K562 (cell line): ENCODE data around the gene MALRD1. TPM values are rescaled to one million over a fixed set of nuclear protein-coding genes. Genes with fewer than 3 reads are reported as not detected.

ENCODE experiments used
- ATAC-seq: fragments of 200-7000 bp; cut with Tn5 transposase; 3 replicates; pipeline ENCODE4 v1.9.1; 2020; ENCODE audit warnings: moderate library complexity
- BruUV-seq: library from RNA; stranded (reverse); fragments of 400-500 nt; replicated peaks from 2 replicates; lab custom pipeline; 2021; lab: Mats Ljungman, UMichigan
- CTCF ChIA-PET: fragments of 300-600 bp; formaldehyde crosslinking; extraction: SDS; loops from one replicate; lab custom pipeline; 2021; ENCODE audit warnings: low intra/inter-chr PET ratio; lab: Yijun Ruan, JAX
- POLR2A ChIA-PET: fragments of 300-600, 350-650 bp; sonication (Branson Sonifier 250); formaldehyde crosslinking; extraction: SDS; loops from one replicate; lab custom pipeline; 2021; ENCODE audit warnings: antibody characterized with exemption, inconsistent platforms; lab: Yijun Ruan, JAX
- DNase-seq, 4 experiments: peaks; one replicate each; pipeline versions ENCODE4 v3.0.0 to v3.0.0-alpha.2; 2011 to 2018; ENCODE audit warnings: low spot score in 3 of 4, mixed read lengths in 3 of 4; ENCODE audit errors: extremely low read depth in 1 of 4
- FAIRE-seq: peaks from 2 replicates; lab custom pipeline; 2011; peaks lifted over from hg19 to GRCh38; lab: Jason Lieb, UNC
- H2AFZ ChIP-seq: 2 replicates; pipeline ENCODE4 v1.6.0; 2011; ENCODE audit warnings: low read depth, low read length, control low read depth, inconsistent platforms
- H3K27ac ChIP-seq: fragments of 200-600 bp; 3 replicates; pipeline ENCODE4 v1.8.0; 2011; ENCODE audit warnings: low read depth, mild to moderate bottlenecking, control low read depth, inconsistent platforms, low read length, moderate library complexity, mixed read lengths; ENCODE audit errors: extremely low read depth
- H3K27me3 ChIP-seq, 2 experiments: fragments of 300-600 bp in 1 of 2; 2 replicates in 1 of 2; 3 replicates in 1 of 2; pipeline versions ENCODE4 v1.6.0 to v1.8.0; 2011; ENCODE audit warnings: inconsistent platforms in 2 of 2, low read length in 2 of 2, mild to moderate bottlenecking in 1 of 2, mixed read lengths in 1 of 2, moderate library complexity in 1 of 2; ENCODE audit not compliant: control insufficient read depth in 2 of 2, insufficient read depth in 2 of 2
- H3K36me3 ChIP-seq: fragments of 300-600 bp; 3 replicates; pipeline ENCODE4 v1.8.0; 2011; ENCODE audit warnings: mild to moderate bottlenecking, low read length, inconsistent platforms; ENCODE audit not compliant: control insufficient read depth, insufficient read depth
- H3K4me1 ChIP-seq, 2 experiments: fragments of 200-600 bp in 1 of 2; replicated peaks in 1 of 2; 2 replicates in 1 of 2; 3 replicates in 1 of 2; pipeline versions ENCODE4 v1.5.1 to v1.8.0; 2011; ENCODE audit warnings: inconsistent platforms in 2 of 2, low read length in 2 of 2, mild to moderate bottlenecking in 1 of 2, mixed read lengths in 1 of 2, moderate library complexity in 1 of 2; ENCODE audit not compliant: control insufficient read depth in 2 of 2, insufficient read depth in 2 of 2
- H3K4me2 ChIP-seq: 2 replicates; pipeline ENCODE4 v1.6.1; 2011; ENCODE audit warnings: low read length, control low read depth, inconsistent platforms, mixed read lengths; ENCODE audit not compliant: insufficient read depth
- H3K4me3 ChIP-seq: fragments of 200-600 bp; sonication (generic), shearing (Covaris generic); 2 replicates; pipeline ENCODE4 v1.5.1; 2016; ENCODE audit warnings: control low read depth, inconsistent platforms
- H3K79me2 ChIP-seq: fragments of 200-600 bp; 3 replicates; pipeline ENCODE4 v1.8.0; 2011; ENCODE audit warnings: low read length, inconsistent platforms; ENCODE audit not compliant: control insufficient read depth, insufficient read depth
- H3K9ac ChIP-seq, 2 experiments: 2 replicates each; pipeline versions ENCODE4 v1.6.0 to v1.6.1; 2011; ENCODE audit warnings: low read depth in 2 of 2, low read length in 2 of 2, control low read depth in 1 of 2, inconsistent platforms in 1 of 2, mild to moderate bottlenecking in 1 of 2, mixed read lengths in 1 of 2; ENCODE audit not compliant: insufficient read depth in 1 of 2
- H3K9me1 ChIP-seq: one replicate; pipeline ENCODE4 v1.6.0; 2011; ENCODE audit warnings: inconsistent platforms, mild to moderate bottlenecking, low read length, moderate library complexity; ENCODE audit not compliant: control insufficient read depth, insufficient read depth
- H3K9me3 ChIP-seq: replicated peaks from 2 replicates; pipeline ENCODE4 v1.5.1; 2011; ENCODE audit warnings: low read depth, low read length, inconsistent platforms; ENCODE audit not compliant: control insufficient read depth, insufficient read depth
- H4K20me1 ChIP-seq: replicated peaks from 2 replicates; pipeline ENCODE4 v1.6.1; 2011; ENCODE audit warnings: low read length, inconsistent platforms, mixed read lengths; ENCODE audit not compliant: control insufficient read depth, insufficient read depth
- HNRNPH1 ChIP-seq: fragments of 200-400 bp; formaldehyde crosslinking; optimal IDR thresholded peaks from 2 replicates; pipeline ENCODE3; 2017; ENCODE audit warnings: low read depth, mild to moderate bottlenecking, low read length, moderate library complexity
- SRSF1 ChIP-seq: fragments of 200-400 bp; formaldehyde crosslinking; IDR thresholded peaks from 2 replicates; pipeline ENCODE4 v1.6.1; 2017; ENCODE audit warnings: mild to moderate bottlenecking, low read depth, low read length, moderate library complexity
- U2AF1 ChIP-seq: fragments of 200-400 bp; formaldehyde crosslinking; optimal IDR thresholded peaks from 2 replicates; pipeline ENCODE3; 2017; ENCODE audit warnings: mild to moderate bottlenecking, low read depth, low read length, moderate library complexity
- WHSC1 ChIP-seq: IDR thresholded peaks from one replicate; pipeline ENCODE4 v1.6.1; 2012; ENCODE audit warnings: low read length, control low read depth, inconsistent platforms
- in situ Hi-C: fragments of 300-500 bp; cut with MboI; formaldehyde crosslinking; loops from 4 replicates; pipeline ENCODE4 v1.15.0; 2018; ENCODE audit warnings: inconsistent platforms, mixed read lengths
- intact Hi-C: fragments of 100-400 bp; cut with micrococcal nuclease; formaldehyde crosslinking; loops from 2 replicates; pipeline ENCODE4 v1.14.2; 2022
- polyA plus RNA-seq, 8 experiments: library from polyadenylated mRNA; depleted of rRNA in 4 of 8; stranded (reverse) in 5 of 8; unstranded in 3 of 8; fragments of >200 nt; fragmentation: Nextera tagmentation in 2 of 8; fragmentation: Illumina TruSeq in 1 of 8; extraction: Ambion mirVana in 2 of 8; extraction: Trizol in 1 of 8; gene quantifications; 2 replicates each; pipeline versions ENCODE4 v1.2.1 to v1.2.3, GENCODE V29; 2011 to 2014; ENCODE audit warnings: inconsistent platforms in 1 of 8, missing spikeins in 1 of 8
- total RNA-seq, 7 experiments: library from RNA; depleted of rRNA in 6 of 7; stranded (reverse); fragments of >200 nt in 6 of 7; fragmentation: Illumina TruSeq in 2 of 7; extraction: Trizol in 2 of 7; gene quantifications; 2 replicates each; pipeline versions ENCODE4 v1.2.1 to v1.2.3, GENCODE V29; 2011 to 2021; ENCODE audit warnings: low replicate concordance in 1 of 7
- TF ChIP-seq, protein P1 (sequence below): fragments of 450-650 bp; formaldehyde crosslinking; IDR thresholded peaks from 2 replicates; pipeline ENCODE4 v1.4.0; 2022; ENCODE audit warnings: missing genetic modification characterization
- TF ChIP-seq, protein P2 (sequence below), 2 experiments: fragments of 250-450 bp in 1 of 2; fragments of 450-650 bp in 1 of 2; sonication (Bioruptor Pico) in 1 of 2; IDR thresholded peaks; 2 replicates each; pipeline versions ENCODE4 v1.6.1 to v1.8.0; 2016 to 2021; ENCODE audit warnings: mild to moderate bottlenecking in 2 of 2, moderate library complexity in 2 of 2, missing compliant biosample characterization in 1 of 2, missing genetic modification characterization in 1 of 2
- TF ChIP-seq, protein P3 (sequence below): fragments of 250-450 bp; sonication (Bioruptor Pico); IDR thresholded peaks from 2 replicates; pipeline ENCODE4 v1.4.0; 2020; ENCODE audit warnings: mild to moderate bottlenecking, moderate library complexity, borderline replicate concordance
- TF ChIP-seq, protein P4 (sequence below), 3 experiments: fragments of 200-800 bp in 1 of 3; sonication (Bioruptor generic) in 1 of 3; sonication (generic) in 1 of 3; formaldehyde crosslinking in 1 of 3; IDR thresholded peaks; 2 replicates each; pipeline versions ENCODE4 v1.6.1 to v1.8.0; 2016 to 2022; ENCODE audit warnings: mild to moderate bottlenecking in 2 of 3, missing compliant biosample characterization in 2 of 3, missing genetic modification characterization in 2 of 3, missing genetic modification reagents in 1 of 3

MALRD1 gene
- total and polyA plus RNA-seq, 9 of the 15 experiments (the other 6 are each of a cell fraction or from before 2014, with no cell fraction given): not detected

DNA sequence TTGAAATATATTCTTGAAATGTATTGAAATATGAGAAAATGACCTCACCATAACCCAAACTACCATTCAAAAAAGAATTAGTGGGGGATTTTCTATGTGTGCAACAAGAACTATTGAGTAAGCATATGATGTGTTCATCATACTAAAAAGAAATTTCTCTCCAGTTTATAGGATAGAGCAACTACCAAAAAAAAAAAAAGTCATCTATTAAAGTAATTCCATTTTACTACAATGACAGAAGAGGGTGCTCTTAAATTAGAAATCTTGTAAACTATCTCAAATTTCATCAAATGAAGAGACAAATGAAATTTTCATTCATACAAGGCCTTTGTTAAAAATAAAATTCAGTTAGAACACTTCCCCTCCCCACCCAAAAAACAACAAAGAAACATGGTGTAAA, 572.2 kb downstream of the MALRD1 start:
- intact Hi-C loops: no loop called here
- H3K27me3 ChIP-seq: no peaks in the 10 kb centered on the region
- ChIA-PET CTCF (no interaction called here), POLR2A (no interaction called here)
- no peak overlapping the region for H3K27ac ChIP-seq
- H3K36me3 ChIP-seq: no peaks in the 10 kb centered on the region
- H3K4me3 ChIP-seq: no peak overlapping the region
- in situ Hi-C loops: no loop called here
- no peak for DNase-seq
- no peak for FAIRE-seq
- no peak overlapping the region for H2AFZ ChIP-seq
- no peaks in the 10 kb centered on the region for H3K9me1 ChIP-seq
- H3K9me3 ChIP-seq: no peaks in the 10 kb centered on the region
- H3K79me2 ChIP-seq: no peaks in the 10 kb centered on the region
- no peak for TF ChIP-seq SRSF1
- TF ChIP-seq, protein P1, sequence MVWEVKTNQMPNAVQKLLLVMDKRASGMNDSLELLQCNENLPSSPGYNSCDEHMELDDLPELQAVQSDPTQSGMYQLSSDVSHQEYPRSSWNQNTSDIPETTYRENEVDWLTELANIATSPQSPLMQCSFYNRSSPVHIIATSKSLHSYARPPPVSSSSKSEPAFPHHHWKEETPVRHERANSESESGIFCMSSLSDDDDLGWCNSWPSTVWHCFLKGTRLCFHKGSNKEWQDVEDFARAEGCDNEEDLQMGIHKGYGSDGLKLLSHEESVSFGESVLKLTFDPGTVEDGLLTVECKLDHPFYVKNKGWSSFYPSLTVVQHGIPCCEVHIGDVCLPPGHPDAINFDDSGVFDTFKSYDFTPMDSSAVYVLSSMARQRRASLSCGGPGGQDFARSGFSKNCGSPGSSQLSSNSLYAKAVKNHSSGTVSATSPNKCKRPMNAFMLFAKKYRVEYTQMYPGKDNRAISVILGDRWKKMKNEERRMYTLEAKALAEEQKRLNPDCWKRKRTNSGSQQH (CRISPR knock-in tag): no peak
- H3K4me2 ChIP-seq: no peak overlapping the region
- no TSS peak for BruUV-seq
- no peak for ATAC-seq
- no peaks in the 10 kb centered on the region for H3K4me1 ChIP-seq
- H3K9ac ChIP-seq: no peak overlapping the region
- H4K20me1 ChIP-seq: no peaks in the 10 kb centered on the region

DNA sequence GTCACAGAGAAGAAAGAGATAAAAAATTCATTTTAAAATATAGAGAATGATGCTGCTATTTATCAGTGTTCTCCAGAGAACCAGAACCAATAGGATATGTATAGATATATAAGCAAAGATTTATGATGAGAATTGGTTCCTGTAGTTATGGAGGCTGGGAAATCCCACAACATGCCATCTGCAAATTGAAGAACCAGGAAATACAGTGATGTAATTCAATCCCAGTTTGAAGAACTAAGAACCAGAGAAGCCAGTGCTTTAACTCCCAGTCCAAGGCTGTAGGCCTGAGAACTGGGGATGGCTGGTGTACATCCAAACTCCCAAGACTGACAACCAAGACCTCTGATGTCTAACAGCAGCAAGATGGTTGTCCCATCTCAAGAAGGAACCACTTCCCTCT, 574.7 kb downstream of the MALRD1 start:
- Histone ChIP-seq H3K4me2 (no peak overlapping the region), H2AFZ (no peak overlapping the region), H3K27me3 (no peaks in the 10 kb centered on the region), H3K4me3 (no peak overlapping the region), H3K79me2 (no peaks in the 10 kb centered on the region), H4K20me1 (no peaks in the 10 kb centered on the region), H3K9me1 (no peaks in the 10 kb centered on the region), H3K9me3 (no peaks in the 10 kb centered on the region), H3K4me1 (no peaks in the 10 kb centered on the region), H3K27ac (no peak overlapping the region), H3K9ac (no peak overlapping the region), H3K36me3 (no peaks in the 10 kb centered on the region)
- FAIRE-seq (no peak), DNase-seq (no peak), ATAC-seq (no peak)
- in situ Hi-C loops: no loop called here
- CTCF ChIA-PET: no interaction called here
- POLR2A ChIA-PET: no interaction called here
- intact Hi-C loops: no loop called here
- BruUV-seq: no TSS peak
- no peak for TF ChIP-seq WHSC1
- no peak for TF ChIP-seq U2AF1
- TF ChIP-seq, protein P2, sequence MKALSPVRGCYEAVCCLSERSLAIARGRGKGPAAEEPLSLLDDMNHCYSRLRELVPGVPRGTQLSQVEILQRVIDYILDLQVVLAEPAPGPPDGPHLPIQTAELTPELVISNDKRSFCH (CRISPR knock-in tag; IDR thresholded peaks at IDR 0.05): no peak
- TF ChIP-seq, protein P2 (tag; IDR thresholded peaks at IDR 0.05): no peak
- TF ChIP-seq, protein P3, sequence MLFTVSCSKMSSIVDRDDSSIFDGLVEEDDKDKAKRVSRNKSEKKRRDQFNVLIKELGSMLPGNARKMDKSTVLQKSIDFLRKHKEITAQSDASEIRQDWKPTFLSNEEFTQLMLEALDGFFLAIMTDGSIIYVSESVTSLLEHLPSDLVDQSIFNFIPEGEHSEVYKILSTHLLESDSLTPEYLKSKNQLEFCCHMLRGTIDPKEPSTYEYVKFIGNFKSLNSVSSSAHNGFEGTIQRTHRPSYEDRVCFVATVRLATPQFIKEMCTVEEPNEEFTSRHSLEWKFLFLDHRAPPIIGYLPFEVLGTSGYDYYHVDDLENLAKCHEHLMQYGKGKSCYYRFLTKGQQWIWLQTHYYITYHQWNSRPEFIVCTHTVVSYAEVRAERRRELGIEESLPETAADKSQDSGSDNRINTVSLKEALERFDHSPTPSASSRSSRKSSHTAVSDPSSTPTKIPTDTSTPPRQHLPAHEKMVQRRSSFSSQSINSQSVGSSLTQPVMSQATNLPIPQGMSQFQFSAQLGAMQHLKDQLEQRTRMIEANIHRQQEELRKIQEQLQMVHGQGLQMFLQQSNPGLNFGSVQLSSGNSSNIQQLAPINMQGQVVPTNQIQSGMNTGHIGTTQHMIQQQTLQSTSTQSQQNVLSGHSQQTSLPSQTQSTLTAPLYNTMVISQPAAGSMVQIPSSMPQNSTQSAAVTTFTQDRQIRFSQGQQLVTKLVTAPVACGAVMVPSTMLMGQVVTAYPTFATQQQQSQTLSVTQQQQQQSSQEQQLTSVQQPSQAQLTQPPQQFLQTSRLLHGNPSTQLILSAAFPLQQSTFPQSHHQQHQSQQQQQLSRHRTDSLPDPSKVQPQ (CRISPR knock-in tag): no peak
- TF ChIP-seq HNRNPH1: no peak
- TF ChIP-seq, protein P4, sequence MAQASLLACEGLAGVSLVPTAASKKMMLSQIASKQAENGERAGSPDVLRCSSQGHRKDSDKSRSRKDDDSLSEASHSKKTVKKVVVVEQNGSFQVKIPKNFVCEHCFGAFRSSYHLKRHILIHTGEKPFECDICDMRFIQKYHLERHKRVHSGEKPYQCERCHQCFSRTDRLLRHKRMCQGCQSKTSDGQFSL (CRISPR knock-in tag; IDR thresholded peaks at IDR 0.05): no peak
- TF ChIP-seq, protein P4 (tag; IDR thresholded peaks at IDR 0.05): no peak
